ENCODE data around the gene ZMYND10.

ZMYND10 gene

GRCh38 chr3:50370594-50370993 lies 25.1 kb upstream of the ZMYND10 start:
- no peak for DNase-seq

DNA sequence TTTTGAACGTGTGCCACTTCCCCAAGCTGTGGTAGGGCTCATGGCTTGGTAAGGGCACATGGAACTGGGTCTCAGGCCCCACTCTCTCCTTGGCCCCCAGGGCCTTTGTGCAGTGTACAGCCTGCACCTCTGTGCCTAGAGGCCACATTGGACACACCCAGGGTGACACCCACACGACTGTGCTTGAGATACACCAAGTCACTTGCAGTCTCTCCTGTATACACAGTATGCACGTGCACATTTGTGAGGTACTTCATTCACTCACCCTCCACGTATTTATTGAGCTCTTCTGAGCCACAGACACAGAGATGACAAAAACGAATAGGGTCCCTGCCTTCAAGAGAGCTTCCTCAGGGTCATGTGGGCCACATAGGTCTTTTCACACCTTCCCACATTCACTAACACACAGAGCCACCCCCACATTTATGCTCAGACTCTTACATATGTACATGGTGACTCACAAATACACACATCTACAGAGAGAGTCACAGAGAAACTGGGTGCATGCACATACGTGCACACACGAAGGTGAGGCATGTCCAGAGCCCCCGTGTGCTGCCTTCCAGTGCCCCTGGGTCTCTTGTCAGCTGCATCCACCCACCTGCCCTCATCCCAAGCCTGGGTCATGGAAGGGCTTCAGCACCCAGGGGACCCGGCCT lies 23.6 kb upstream of the ZMYND10 start:
- DNase-seq, result no peak

DNA sequence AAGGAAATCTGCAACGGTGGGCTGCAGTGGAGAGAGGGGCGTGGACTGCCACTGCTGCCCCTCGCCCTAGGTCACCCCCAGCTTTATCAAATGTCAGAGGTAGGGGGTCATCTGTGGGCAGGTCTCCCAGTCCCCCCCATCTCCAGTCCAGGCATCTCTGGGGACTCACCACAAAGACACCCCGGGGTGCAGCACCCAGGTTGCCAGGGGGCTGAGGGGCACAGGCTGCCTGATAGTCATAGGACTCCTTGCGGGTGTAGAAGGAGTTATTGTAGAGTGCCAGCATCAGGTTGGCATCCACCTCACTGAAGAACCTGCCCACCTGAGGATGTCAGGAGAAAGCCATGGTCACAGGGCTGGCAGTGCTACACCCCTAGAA lies 20.3 kb upstream of the ZMYND10 start:
- no peak for DNase-seq

DNA sequence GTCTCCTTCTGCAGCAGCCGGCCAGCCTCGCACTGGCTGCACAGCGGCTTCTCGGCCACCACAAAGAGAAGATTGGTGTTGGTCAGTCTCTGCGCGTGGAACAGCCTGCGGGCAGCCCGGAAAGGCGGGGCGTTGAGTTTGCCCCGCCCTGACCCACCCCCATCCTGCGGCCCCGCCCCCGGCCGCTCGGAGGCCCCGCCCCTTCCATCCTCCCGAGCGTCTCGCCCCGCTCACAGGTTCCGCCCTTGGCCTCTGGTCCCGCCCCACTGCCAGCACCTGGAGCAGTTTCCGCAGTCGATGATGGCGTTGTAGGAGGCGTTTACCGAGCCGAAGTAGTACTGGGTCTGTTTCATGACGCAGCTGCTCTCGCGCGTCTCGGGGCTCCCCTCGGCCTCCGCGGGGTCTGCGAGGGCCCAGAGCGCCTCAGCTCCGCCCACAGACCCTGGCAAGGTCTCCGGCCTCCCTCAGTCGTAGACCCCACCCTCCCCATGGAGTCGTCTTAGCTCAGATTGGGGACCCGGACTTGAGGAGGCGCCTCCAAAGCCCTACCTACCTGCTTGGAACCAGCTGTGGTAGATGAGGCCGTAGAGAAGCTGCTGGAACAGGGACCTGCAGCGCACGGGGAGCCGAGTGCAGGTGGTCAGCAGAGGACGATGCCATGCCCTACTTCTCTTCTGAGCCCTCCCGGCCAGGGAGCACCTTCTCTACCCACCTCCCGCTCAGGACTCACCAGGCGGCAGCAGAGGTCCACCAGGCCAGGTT lies 19.7 kb upstream of the ZMYND10 start:
- DNase-seq, result peak; percentile 96

GRCh38 chr3:50364573-50365079 lies 19.1 kb upstream of the ZMYND10 start:
- DNase-seq, result no peak

- no peak for DNase-seq
Observed at GRCh38 chr3:50359760-50360110, 14.2 kb upstream of the ZMYND10 start.

DNA sequence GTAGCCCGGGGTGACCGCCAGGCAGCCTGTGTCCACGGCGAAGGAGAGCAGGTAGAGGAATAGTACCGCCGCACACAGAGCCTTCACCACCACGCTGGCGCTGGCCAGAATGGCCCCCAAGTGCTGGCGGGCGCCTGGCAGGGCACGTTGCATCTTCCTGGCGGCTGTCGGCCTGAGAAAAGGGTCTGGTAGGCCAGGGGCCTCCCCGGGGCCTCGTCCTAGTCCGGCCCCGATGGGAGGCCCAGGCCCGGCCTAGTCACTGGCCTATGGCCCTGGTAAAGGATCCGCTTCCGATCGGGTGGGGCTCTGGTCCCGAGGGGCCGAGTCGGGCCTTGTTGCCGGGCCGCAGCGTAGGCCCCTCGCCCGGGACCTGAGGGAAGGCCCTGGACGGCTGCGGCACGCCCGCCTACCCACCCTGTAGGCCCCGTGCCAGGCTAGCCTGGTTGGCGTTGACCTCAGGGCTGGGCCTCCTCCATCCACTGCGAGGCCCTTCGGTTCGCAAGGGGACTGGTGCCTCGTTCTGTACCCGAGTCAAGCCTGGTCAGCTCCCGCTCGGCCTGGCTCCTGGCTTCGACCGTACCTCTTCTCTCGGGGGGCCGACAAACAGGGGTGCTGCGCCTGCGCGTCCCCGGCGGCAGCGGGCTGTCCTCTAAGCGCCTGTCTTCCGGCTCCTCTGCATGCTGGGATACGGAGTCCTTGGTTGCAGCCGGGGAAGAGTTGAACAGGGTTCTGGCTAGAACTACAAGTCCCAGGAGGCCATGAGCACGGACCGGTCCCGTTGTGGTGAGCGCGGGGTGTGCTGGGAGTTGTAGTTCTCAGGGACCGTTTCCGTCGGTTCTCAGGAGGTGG lies 13.6 kb upstream of the ZMYND10 start, which contains the start of gene TMEM115:
TSS of gene TMEM115 (minus strand) at position 611 of the 849 bp plus-strand sequence. CDS start at position 153, 458 bp downstream.
- DNase-seq, result peak; percentile 98

DNA sequence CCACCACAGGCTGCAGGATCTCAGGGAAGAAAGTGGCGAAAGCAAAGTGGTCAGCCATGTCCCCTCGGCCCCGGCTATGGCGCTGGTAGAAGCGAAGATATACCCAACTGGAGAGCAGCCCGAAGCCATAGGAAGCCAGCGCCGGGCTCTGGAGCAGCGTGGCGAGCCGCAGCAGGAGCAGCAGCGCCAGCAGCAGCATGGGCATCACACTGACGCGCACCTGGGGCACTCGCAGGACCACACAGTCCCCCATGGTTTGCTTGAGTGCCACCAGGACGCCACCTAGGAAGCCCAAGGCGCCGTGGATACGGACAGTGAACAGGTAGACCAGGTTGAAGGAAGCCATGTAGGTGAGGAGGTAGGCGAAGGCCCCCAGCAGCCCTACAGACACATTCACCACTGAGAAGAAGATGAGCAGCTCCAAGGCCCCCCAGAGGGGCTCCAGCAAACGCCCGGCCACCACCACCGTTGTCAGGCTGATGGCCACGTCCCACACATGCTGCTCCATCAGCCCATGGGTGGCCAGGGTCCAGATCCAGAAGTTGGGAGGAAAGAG lies 12.9 kb upstream of the ZMYND10 start:
- DNase-seq, result no peak

GRCh38 chr3:50357481-50357880 lies 11.9 kb upstream of the ZMYND10 start:
- no peak for DNase-seq

- no peak for DNase-seq
Observed at GRCh38 chr3:50356553-50356952, 11.0 kb upstream of the ZMYND10 start.

GRCh38 chr3:50355829-50356552 lies 10.5 kb upstream of the ZMYND10 start:
- DNase-seq, result no peak

DNA sequence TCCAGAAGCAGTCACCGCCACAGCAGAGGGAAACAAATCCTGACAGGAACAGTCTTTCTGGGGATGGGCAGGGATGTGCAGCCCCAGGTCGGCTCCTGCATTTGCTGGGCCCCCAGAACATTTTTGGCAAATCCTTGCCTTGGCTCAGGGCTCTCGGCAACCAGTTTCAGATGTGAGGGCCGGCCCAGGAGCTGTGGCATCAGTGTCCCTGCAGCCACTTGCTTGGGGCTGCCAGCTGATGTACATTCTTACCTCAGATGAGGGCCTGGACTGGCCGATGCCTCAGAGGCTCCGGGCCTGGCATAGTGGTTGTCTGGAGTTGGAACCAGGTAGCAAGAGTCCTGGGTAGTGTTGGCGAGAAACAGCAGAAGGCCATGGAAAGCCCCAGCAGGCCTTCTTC lies 9.3 kb upstream of the ZMYND10 start:
- DNase-seq, result no peak

- DNase-seq, result no peak
Observed at GRCh38 chr3:50354186-50354764, 8.7 kb upstream of the ZMYND10 start.

DNA sequence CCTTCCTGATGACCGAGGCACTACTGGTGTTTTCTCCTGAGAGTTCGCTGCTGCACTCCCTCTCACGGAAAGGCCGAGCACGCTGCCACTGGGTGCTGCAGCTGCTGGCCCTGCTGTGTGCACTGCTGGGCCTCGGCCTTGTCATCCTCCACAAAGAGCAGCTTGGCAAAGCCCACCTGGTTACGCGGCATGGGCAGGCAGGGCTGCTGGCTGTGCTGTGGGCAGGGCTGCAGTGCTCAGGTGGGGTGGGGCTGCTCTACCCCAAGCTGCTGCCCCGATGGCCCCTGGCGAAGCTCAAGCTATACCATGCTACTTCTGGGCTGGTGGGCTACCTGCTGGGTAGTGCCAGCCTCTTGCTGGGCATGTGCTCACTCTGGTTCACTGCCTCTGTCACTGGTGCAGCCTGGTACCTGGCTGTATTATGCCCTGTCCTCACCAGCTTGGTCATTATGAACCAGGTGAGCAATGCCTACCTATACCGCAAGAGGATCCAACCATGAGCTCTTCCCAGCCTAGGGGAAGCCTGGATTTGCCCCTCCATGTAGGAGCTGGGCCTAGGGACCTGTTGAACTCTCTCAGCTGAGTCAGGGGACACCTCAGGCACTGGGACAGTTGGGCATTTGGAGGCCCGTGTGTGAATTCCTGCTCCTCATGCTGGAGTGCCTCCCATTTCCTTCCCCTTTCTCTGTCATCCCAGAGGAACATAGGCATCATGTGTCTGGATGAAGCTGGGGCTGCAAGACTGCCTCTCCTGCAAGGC lies 7.9 kb upstream of the ZMYND10 start:
- DNase-seq, result no peak

DNA sequence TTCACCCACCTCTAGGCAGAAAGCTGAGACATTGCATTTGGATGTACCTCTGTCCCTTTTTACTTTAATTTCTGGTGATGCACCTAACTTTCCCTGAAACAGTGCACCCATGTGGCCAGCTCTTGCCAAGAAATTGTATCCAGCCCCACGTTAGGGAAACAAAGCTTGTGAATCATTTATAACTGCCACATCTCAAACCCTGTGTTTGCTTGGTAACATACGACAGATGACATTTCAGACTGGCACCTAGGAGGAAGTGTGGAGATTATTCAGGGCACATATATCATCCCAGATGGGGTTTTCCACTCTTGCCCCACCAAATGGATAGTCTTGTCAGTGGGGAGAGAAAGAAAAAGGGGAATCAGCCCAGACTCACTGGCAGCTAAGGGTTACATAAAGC lies 7.2 kb upstream of the ZMYND10 start:
- no peak for DNase-seq

DNA sequence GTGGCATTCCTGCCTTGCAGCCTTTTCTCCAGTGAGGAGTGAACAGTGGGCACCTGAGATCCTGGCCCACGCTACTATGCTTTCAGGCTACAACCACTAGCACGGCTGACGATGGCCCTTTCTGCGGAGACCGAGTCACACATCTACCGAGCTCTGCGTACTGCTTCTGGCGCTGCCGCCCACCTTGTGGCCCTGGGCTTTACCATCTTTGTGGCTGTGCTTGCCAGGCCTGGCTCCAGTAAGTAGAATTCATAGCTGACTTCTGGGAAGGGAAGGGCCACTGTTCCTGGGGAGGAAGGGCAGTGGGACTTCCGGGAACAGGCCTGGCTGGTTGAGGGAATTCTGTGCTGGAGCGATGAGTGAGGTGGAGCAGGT lies 5.8 kb upstream of the ZMYND10 start:
- DNase-seq, result no peak

GRCh38 chr3:50350527-50351322 lies 5.2 kb upstream of the ZMYND10 start, which contains the start of the genes CYB561D2 and NPRL2:
CYB561D2 (plus strand) TSS chr3:50350862; CDS start chr3:50351434, 572 bp downstream.
NPRL2 (minus strand) TSS chr3:50350775; CDS start chr3:50350652, 123 bp downstream.
- peak; percentile 98 for DNase-seq

DNA sequence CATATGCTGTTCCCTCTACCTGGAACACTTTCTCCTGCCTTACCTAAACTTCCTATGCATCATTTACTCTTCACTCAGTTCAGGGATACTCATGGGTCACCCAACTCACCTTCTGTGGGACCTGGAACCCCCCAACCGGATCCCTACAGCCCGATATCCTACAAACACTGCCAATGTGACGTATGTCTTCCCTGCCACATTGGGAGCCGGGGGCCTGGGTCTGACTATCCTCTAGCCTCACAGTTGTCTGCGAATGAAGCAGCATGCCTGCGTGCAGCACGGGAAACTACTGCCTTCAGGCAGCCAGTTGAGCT lies 4.6 kb upstream of the ZMYND10 start:
- DNase-seq, result no peak

- DNase-seq, result peak; percentile 87
Observed at GRCh38 chr3:50347187-50347813, 1.8 kb upstream of the ZMYND10 start.

DNA sequence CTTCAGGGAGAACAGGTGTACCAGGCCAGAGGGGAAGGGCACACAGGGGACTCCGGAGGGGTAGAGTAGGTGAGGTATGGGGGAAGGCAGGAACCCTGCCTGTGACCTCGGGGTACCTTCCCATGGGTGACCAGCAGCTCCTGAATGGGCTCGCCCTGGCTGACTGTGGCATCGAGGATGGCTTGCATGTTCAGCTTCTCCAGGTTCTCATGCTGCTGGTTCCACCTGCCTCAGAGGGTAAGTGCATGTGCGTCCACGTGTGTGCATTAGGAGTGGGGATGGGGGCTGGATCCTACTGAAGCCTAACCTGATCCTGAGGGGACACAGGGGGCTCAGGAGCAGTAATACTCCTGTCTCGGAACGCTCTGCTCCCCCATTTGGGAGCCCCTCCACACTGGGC lies 524 bp downstream of the ZMYND10 start:
- DNase-seq, result no peak

Data from CD4-positive, alpha-beta T cell treated with Interleukin-12 subunit alpha and Interleukin-12 subunit beta, for 1 hour (primary cell).